Measurements from ENCODE around the gene EXOC6B.
"Not testable (repeated sequence)": the region's sequence is repeated elsewhere in the genome, so short reads cannot be mapped to it uniquely, and the experiment has no call there.

Gene EXOC6B

GRCh38 chr2:72421771-72422379 lies 404.0 kb downstream of the EXOC6B start:
- DNase-seq, result not testable (repeated sequence)

GRCh38 chr2:72415781-72416475 lies 409.9 kb downstream of the EXOC6B start:
- no peak for DNase-seq

- DNase-seq, result no peak
These were observed 410.6 kb downstream of the EXOC6B start for GRCh38 chr2:72415241-72415661.

- DNase-seq, result no peak
These were observed 411.6 kb downstream of the EXOC6B start for GRCh38 chr2:72414137-72414760.

- DNase-seq, result no peak
These were observed 412.1 kb downstream of the EXOC6B start for GRCh38 chr2:72413716-72414115.

- no peak for DNase-seq
These were observed 413.6 kb downstream of the EXOC6B start for GRCh38 chr2:72412214-72412613.

GRCh38 chr2:72399879-72400278 lies 426.0 kb downstream of the EXOC6B start:
- no peak for DNase-seq

GRCh38 chr2:72395096-72395495 lies 430.7 kb downstream of the EXOC6B start:
- DNase-seq, result no peak

GRCh38 chr2:72394541-72395070 lies 431.2 kb downstream of the EXOC6B start:
- no peak for DNase-seq

- no peak for DNase-seq
These were observed 436.4 kb downstream of the EXOC6B start for GRCh38 chr2:72389447-72389846.

GRCh38 chr2:72388263-72388662 lies 437.6 kb downstream of the EXOC6B start:
- DNase-seq, result no peak

- DNase-seq, result no peak
These were observed 439.5 kb downstream of the EXOC6B start for GRCh38 chr2:72386288-72386687.

- DNase-seq, result no peak
These were observed 447.0 kb downstream of the EXOC6B start for GRCh38 chr2:72378753-72379348.

GRCh38 chr2:72367530-72368225 lies 458.2 kb downstream of the EXOC6B start:
- no peak for DNase-seq

- no peak for DNase-seq
These were observed 462.4 kb downstream of the EXOC6B start for GRCh38 chr2:72363406-72363805.

GRCh38 chr2:72362733-72363132 lies 463.1 kb downstream of the EXOC6B start:
- DNase-seq, result no peak

GRCh38 chr2:72361521-72361920 lies 464.3 kb downstream of the EXOC6B start:
- no peak for DNase-seq

GRCh38 chr2:72361042-72361441 lies 464.8 kb downstream of the EXOC6B start:
- no peak for DNase-seq

GRCh38 chr2:72350852-72351251 lies 475.0 kb downstream of the EXOC6B start:
- no peak for DNase-seq

- no peak for DNase-seq
These were observed 476.8 kb downstream of the EXOC6B start for GRCh38 chr2:72349016-72349415.

- no peak for DNase-seq
These were observed 478.8 kb downstream of the EXOC6B start for GRCh38 chr2:72347081-72347480.

- DNase-seq, result no peak
These were observed 484.2 kb downstream of the EXOC6B start for GRCh38 chr2:72341639-72342038.

GRCh38 chr2:72340665-72341064 lies 485.2 kb downstream of the EXOC6B start:
- no peak for DNase-seq

Data from activated CD4-positive, alpha-beta T cell treated with anti-CD3 and anti-CD28 coated beads, Interleukin-2, amount 50 U/mL, for 4 hours (primary cell).